CD4-positive, alpha-beta T cell treated with Interleukin-15 for 4 hours (primary cell): ENCODE measurements around the gene NCF2.
A peak's percentile ranks its signal among the peaks of the same experiment; 100 is the strongest.

Experiments
- DNase-seq: peaks from one replicate; pipeline ENCODE4 v3.0.0-alpha.2; 2020; ENCODE audit warnings: low spot score

NCF2 gene

DNA sequence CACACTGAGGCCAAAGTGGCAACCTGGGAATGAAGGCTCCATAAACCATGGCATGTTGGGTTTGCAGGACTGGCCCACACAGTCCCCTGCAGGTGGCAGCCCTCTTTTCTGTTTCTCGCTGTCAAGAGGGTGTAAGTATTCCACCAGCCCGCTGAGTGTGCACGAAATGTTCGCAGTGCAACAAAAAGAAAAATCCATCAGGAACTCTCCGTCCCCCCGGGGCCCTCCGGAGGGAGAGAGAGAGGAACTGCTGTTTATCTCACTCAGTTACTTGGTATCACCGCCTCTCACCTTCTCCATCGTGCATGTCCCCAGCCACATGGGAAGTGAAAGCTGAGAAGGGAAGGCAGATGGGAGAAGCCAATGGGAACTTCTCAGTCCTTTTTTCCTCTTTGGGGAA lies 38.3 kb downstream of the NCF2 start:
- DNase-seq: no peak

- no peak for DNase-seq
Measured at GRCh38 chr1:183550915-183551314, 39.3 kb downstream of the NCF2 start.

GRCh38 chr1:183548116-183548515 lies 42.1 kb downstream of the NCF2 start:
- DNase-seq: no peak

DNA sequence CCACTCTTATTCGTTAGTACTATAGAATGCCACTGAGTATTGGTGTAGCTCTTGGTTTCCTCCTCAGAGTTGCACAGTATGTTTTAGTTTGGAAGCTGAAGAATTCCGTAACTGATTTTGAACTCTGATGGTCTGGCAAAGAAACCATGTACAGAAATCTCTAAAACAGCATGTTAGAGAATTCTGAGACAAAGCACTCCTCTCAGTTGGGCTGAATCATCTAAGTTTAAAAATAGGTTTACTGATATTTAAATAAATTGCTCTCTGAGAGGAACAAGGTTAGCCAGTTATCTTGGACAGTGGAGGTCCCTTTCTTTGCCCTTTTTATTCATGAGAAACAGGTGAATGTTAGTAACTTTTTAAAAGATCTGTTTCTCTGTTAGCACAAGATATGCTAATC lies 43.8 kb downstream of the NCF2 start:
- DNase-seq: no peak

DNA sequence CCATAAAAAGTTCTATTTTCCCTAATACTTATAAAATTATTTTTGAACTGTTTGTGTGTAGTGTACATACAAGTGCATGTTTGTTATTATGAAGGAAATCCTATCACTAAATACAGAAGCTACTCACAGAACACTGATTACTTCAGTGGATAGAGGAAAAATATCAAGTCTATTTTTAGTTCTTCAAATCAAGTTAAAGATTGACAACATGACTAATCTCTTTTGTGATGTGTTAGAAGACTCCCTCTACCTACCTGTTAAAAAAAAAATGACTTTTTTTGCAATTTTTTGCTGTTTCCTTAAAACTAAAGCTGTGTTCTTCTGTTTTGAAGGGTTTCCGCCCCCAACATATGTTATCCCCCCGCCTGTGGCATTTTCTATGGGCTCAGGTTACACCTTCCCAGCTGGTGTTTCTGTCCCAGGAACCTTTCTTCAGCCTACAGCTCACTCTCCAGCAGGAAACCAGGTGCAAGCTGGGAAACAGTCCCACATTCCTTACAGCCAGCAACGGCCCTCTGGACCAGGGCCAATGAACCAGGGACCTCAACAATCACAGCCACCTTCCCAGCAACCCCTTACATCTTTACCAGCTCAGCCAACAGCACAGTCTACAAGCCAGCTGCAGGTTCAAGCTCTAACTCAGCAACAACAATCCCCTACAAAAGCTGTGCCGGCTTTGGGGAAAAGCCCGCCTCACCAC lies 45.5 kb downstream of the NCF2 start:
- DNase-seq: no peak

GRCh38 chr1:183543619-183544204 lies 46.5 kb downstream of the NCF2 start:
- peak; percentile 44 for DNase-seq

- no peak for DNase-seq
Measured at GRCh38 chr1:183537405-183537804, 52.9 kb downstream of the NCF2 start.

DNA sequence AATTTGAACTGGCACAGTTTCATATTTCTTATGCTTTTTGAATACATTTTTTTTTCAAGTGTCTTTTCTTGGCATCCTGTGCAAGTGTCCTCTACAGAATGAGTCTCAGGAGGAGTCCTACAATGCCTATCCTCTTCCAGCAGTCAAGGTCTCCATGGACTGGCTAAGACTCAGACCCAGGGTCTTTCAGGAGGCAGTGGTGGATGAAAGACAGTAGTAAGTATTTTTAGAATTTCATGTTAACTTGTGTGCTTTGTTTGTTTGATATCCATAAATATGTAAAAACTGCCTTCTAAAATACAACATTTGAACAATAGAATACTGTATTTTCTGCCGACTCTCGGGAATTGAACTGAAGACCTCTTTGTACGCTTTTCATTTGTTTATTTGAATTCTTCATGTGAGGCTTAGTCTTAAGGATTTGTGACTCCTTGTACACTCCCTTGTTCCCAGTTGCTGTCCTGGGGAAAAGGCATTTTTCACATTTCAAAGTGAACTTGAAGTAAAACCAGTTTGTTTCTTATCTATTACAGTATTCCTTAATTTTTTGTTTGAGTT lies 56.6 kb downstream of the NCF2 start:
- DNase-seq: no peak

DNA sequence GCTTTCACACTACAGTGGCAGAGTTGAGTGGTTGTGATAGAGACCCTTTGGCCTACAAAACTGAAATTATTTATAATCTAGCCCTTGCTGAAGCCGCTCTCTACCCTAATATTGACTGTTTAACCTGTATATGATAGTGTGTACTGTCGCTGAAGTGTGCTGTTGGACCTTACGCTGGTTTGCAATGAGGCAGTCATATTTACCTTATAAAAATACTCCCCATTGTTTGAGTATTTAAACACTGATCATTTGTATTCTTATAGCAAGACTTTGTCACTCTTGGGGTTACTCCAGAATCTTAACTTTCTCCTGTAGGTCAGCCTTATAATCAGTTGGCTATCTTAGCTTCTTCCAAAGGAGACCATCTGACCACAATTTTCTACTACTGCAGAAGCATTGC lies 61.7 kb downstream of the NCF2 start:
- no peak for DNase-seq

- DNase-seq: no peak
Measured at GRCh38 chr1:183522104-183522503, 68.2 kb downstream of the NCF2 start.

DNA sequence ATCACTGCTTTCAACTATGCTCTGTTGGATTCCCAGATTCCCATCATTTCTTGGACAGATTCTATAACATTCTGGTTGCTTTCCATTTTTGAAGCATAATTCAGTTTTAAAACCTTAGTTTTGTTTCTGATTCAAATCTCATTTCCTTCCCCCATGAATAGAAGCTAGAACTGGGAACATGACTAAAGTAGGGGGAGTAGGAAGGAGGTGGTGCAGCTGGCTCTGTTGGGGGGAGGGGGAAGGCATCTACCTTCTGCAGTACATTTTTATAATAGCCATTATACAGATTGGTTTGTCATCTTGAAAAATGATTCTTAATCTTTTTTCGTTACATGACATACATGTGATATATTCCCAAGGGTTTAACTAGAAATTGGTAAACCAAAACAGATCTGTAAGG lies 69.9 kb downstream of the NCF2 start:
- no peak for DNase-seq

- DNase-seq: no peak
Measured at GRCh38 chr1:183517401-183517800, 72.9 kb downstream of the NCF2 start.

GRCh38 chr1:183516725-183517124 lies 73.5 kb downstream of the NCF2 start:
- DNase-seq: no peak

DNA sequence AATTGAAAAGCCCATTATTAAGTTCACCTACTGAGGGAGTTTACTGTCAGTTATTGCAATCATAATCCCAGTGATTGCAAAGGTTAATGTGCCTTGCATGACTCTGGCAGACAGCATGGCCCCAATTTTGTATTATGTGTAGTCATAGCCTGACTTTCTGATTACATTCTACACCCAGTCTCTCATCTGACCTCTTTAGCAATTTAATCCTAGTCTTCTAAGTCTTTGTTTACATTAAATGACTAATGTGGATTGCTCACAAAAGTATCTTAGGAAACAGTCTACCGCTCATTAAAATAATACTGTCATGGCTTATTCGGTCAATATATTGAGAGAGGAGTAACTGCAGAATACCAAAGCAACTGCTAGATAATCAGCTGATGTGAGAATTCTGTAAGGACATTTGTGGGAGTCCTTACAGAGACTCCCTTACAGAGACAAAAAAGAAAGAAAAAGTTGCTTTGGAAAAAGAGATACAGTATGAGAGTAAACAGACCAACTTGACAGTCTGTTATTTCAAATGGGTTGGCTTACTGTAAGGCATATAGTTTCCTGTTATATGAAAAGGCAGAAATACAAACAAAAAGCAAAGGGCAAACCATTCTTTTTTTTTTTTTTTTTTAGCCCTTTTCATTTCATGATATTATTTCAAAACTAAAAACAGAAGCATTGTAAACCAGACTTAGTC lies 75.1 kb downstream of the NCF2 start:
- no peak for DNase-seq

GRCh38 chr1:183514235-183514634 lies 76.0 kb downstream of the NCF2 start:
- no peak for DNase-seq

- no peak for DNase-seq
Measured at GRCh38 chr1:183512450-183512849, 77.8 kb downstream of the NCF2 start.

DNA sequence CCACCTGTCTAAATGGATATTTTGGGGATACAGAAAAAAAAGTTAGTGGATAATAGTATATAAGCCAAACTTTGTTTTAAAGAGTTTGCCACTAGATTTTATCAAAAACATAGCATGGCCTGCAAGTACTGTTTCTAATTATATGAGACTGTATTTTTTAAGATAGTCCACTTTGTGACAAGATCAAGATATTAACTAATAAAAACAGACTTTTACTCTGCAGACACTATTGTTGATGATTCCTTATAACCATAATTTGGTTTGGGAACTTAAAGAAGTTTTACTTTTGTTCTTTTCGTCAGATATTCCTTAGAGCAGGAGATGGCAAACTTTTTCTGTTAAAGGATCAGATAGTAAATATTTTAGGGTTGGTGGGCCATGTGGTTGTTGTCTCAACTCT lies 81.6 kb downstream of the NCF2 start:
- DNase-seq: no peak

DNA sequence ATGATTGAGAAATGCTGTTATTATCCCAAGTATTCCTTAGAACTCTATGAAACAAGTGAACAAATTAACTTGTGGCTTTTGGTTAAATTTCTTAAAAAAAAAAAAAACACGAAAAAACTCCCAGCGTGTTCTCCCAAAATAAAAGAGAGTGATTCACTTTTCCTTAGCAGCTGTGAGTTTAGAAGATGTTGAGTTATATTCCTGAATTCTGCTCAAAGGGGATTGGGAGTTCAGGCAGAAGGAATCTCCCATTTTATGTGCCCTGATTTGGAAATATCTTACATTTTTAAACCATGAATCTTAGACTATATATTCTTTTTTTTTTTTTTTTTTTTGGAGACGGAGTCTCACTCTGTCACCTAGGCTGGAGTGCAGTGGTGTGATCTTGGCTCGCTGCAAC lies 83.7 kb downstream of the NCF2 start:
- DNase-seq: no peak
